ENCODE measurements around the gene PCDH15.
A peak's percentile ranks its signal among the peaks of the same experiment; 100 is the strongest.

The PCDH15 gene

DNA sequence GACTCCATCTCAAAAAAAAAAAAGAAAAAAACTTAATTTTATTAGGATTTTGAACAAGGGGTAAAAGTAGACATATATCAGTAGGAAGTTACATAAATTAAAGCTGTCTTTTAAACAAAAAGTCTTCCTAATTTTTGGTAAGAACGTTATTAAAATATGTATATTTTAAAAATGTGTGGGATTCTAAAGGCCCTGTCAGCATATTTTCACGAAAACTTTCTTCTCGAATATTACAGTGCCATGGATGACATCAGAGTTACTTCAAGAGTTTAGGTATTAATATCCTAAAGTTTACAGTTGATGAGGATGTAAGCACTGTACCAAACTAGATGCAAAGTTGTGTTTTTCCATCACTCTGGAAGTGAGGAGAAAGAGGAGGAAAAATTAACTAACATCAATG lies 820.8 kb downstream of the PCDH15 start:
- DNase-seq (ENCODE audit: low read depth, low spot score), result no peak
- Histone ChIP-seq H3K9me3 (ENCODE audit: insufficient read depth, low read length) (peaks cover 11% of the 10 kb centered on the region; the same call in 1 of the 2 replicates), H3K27me3 (ENCODE audit: insufficient read depth, insufficient read length) (no peaks in the 10 kb centered on the region), H3K36me3 (ENCODE audit: insufficient read depth, insufficient read length, low read length) (no peaks in the 10 kb centered on the region), H3K9ac (ENCODE audit: insufficient read length, low read depth) (no peak overlapping the region), H3K4me1 (ENCODE audit: insufficient read depth, insufficient read length) (no peaks in the 10 kb centered on the region), H3K4me3 (ENCODE audit: insufficient read length, low read depth) (no peak overlapping the region)
- TF ChIP-seq YY1 (IDR thresholded peaks at IDR 0.05; ENCODE audit: insufficient read depth, insufficient read length) (no peak), ZNF274 (IDR thresholded peaks at IDR 0.05; ENCODE audit: low read depth, low read length) (no peak)

DNA sequence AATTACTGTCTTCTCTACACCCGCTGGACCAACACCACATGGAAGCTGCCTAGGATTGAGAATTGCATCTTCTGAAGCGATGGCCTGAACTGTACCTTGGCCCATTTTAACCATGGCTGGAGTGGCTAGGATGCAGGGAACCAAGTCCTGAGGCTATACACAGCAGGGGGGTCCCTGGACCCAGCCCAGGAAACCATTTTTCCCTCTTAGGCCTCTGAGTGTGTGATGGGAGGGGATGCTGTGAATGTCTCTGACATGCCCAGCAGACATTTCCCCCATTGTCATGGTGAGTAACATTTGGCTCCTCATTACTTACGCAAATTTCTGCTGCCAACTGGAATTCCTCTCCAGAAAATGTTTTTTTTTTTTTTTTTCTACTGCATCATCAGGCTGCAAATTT lies 822.7 kb downstream of the PCDH15 start:
- H3K9me3 ChIP-seq (ENCODE audit: insufficient read depth, low read length), result peaks cover 11% of the 10 kb centered on the region; the same call in 1 of the 2 replicates
- H3K27me3 ChIP-seq (ENCODE audit: insufficient read depth, insufficient read length), result no peaks in the 10 kb centered on the region
- H3K4me3 ChIP-seq (ENCODE audit: insufficient read length, low read depth), result no peak overlapping the region
- no peak overlapping the region for H3K9ac ChIP-seq (ENCODE audit: insufficient read length, low read depth)
- TF ChIP-seq ZNF274 (IDR thresholded peaks at IDR 0.05; ENCODE audit: low read depth, low read length) (no peak), YY1 (IDR thresholded peaks at IDR 0.05; ENCODE audit: insufficient read depth, insufficient read length) (no peak), SUZ12 (IDR thresholded peaks at IDR 0.05; ENCODE audit: extremely low read depth, insufficient read depth, insufficient read length) (no peak)
- H3K36me3 ChIP-seq (ENCODE audit: insufficient read depth, insufficient read length, low read length), result no peaks in the 10 kb centered on the region
- DNase-seq (ENCODE audit: low read depth, low spot score), result peak; percentile 51
- H3K4me1 ChIP-seq (ENCODE audit: insufficient read depth, insufficient read length), result no peaks in the 10 kb centered on the region

DNA sequence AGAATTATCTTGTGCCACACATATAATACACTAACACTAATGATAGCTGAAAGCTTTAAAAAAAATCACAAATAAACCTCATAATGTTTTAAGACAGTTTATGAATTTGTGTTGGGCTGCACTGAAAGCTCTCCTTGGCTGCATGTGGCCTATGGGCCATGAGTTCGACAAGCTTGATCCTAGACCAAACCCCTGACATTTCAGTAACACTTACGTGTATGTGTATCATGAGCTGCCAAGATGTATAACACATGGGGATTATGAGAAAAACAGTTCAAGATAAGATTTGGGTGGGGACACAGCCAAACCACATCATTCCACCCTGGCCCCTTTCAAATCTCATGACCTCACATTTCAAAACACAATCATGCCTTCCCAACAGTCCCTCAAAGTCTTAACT lies 823.8 kb downstream of the PCDH15 start:
- Histone ChIP-seq H3K27me3 (ENCODE audit: insufficient read depth, insufficient read length) (no peaks in the 10 kb centered on the region), H3K4me3 (ENCODE audit: insufficient read length, low read depth) (no peak overlapping the region), H3K4me1 (ENCODE audit: insufficient read depth, insufficient read length) (no peaks in the 10 kb centered on the region), H3K36me3 (ENCODE audit: insufficient read depth, insufficient read length, low read length) (no peaks in the 10 kb centered on the region), H3K9ac (ENCODE audit: insufficient read length, low read depth) (no peak overlapping the region), H3K9me3 (ENCODE audit: insufficient read depth, low read length) (peaks cover 11% of the 10 kb centered on the region; the same call in 1 of the 2 replicates)
- TF ChIP-seq SUZ12 (IDR thresholded peaks at IDR 0.05; ENCODE audit: extremely low read depth, insufficient read depth, insufficient read length) (no peak), ZNF274 (IDR thresholded peaks at IDR 0.05; ENCODE audit: low read depth, low read length) (no peak), YY1 (IDR thresholded peaks at IDR 0.05; ENCODE audit: insufficient read depth, insufficient read length) (no peak)
- no peak for DNase-seq (ENCODE audit: low read depth, low spot score)

DNA sequence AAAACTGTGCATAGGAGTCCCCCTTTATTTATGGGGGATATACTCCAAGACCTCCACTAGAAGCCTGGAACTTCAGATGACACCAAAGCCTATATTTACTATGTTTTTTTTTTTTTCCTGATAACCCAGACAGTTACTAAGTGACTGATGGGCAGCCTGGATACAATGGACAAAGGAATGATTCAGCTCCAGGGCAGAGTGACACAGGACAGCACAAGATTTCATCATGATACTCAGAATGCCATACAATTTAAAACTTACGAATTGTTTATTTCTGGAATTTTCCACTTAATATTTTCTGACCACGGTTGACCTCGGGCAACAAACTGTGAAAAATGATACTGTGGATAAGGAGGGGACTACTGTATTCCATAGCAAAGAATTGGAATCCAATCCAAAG lies 843.6 kb downstream of the PCDH15 start:
- Histone ChIP-seq H3K4me1 (ENCODE audit: insufficient read depth, insufficient read length) (no peaks in the 10 kb centered on the region), H3K4me3 (ENCODE audit: insufficient read length, low read depth) (no peak overlapping the region), H3K27me3 (ENCODE audit: insufficient read depth, insufficient read length) (no peaks in the 10 kb centered on the region), H3K9me3 (ENCODE audit: insufficient read depth, low read length) (peaks cover 4% of the 10 kb centered on the region; the same call in 1 of the 2 replicates), H3K9ac (ENCODE audit: insufficient read length, low read depth) (no peak overlapping the region), H3K36me3 (ENCODE audit: insufficient read depth, insufficient read length, low read length) (no peaks in the 10 kb centered on the region)
- no peak for DNase-seq (ENCODE audit: low read depth, low spot score)
- TF ChIP-seq YY1 (IDR thresholded peaks at IDR 0.05; ENCODE audit: insufficient read depth, insufficient read length), result no peak
- no peak for TF ChIP-seq SUZ12 (IDR thresholded peaks at IDR 0.05; ENCODE audit: extremely low read depth, insufficient read depth, insufficient read length)
- no peak for TF ChIP-seq ZNF274 (IDR thresholded peaks at IDR 0.05; ENCODE audit: low read depth, low read length)

DNA sequence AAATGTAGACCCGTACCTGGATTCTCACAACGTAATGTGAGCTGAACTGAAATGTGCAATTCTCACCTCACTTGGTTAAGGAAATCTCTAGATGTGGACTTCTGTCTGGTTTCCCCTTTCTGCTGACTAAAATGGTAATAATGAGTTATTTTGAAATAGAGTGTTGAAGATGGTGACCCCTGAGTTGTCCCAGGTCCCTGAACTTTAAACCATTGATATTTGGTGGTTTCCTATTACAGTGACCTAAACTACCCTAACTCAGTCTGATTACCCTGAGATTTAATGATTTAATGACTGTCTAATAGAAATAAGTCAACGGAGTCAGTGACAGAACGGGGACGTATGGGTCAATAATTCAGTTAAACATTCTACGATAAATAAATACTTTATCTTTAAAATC lies 845.9 kb downstream of the PCDH15 start:
- Histone ChIP-seq H3K27me3 (ENCODE audit: insufficient read depth, insufficient read length) (no peaks in the 10 kb centered on the region), H3K4me3 (ENCODE audit: insufficient read length, low read depth) (no peak overlapping the region), H3K4me1 (ENCODE audit: insufficient read depth, insufficient read length) (no peaks in the 10 kb centered on the region), H3K9ac (ENCODE audit: insufficient read length, low read depth) (no peak overlapping the region), H3K36me3 (ENCODE audit: insufficient read depth, insufficient read length, low read length) (no peaks in the 10 kb centered on the region), H3K9me3 (ENCODE audit: insufficient read depth, low read length) (peaks cover 13% of the 10 kb centered on the region; the same call in 1 of the 2 replicates)
- no peak for DNase-seq (ENCODE audit: low read depth, low spot score)
- TF ChIP-seq ZNF274 (IDR thresholded peaks at IDR 0.05; ENCODE audit: low read depth, low read length) (no peak), SUZ12 (IDR thresholded peaks at IDR 0.05; ENCODE audit: extremely low read depth, insufficient read depth, insufficient read length) (no peak), YY1 (IDR thresholded peaks at IDR 0.05; ENCODE audit: insufficient read depth, insufficient read length) (no peak)

DNA sequence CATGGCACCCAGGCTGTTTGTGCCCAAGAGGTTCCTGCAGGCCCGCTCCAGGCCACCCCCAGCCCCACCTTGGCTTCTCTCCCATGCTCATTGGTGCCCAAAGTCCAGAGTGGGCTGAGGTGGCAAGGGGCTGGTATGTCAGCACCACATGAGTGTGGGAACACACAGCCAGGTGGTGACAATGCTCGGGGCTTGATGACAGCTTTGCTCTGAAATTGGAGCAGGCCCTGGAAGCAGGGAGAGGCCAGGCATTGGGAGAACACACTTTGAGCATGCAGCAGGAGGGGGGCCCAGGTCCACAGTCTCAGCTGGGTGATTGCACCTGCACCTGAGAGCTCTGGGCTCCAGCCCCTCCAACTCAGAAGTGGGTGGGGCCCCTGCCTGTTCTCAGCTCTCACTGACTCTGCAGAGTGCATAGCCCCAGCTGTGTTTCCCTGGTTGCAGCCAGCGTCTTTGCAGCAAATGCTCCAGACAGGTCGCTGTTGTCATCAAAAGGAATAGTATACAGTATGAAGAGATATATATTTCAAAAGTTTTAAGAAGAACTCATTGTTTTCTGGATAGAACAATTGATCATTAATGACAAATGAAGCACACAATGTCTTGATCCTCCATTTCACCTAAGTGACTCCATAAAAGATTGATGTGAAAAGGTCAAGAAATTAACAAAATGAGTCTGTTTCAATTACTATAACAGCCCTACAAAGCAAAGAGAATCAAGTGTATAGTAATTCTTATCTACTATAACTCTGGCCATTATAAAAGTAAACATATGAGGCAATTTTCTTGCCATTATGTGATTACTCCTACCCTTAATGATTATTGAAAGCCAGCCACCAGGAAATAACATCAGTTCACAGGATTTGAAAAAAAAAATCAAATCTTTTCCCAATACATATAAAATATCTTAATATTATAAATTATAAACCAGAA lies 848.1 kb downstream of the PCDH15 start:
- Histone ChIP-seq H3K4me3 (ENCODE audit: insufficient read length, low read depth) (no peak overlapping the region), H3K9ac (ENCODE audit: insufficient read length, low read depth) (no peak overlapping the region), H3K9me3 (ENCODE audit: insufficient read depth, low read length) (peaks cover 13% of the 10 kb centered on the region; the same call in 1 of the 2 replicates), H3K4me1 (ENCODE audit: insufficient read depth, insufficient read length) (no peaks in the 10 kb centered on the region), H3K36me3 (ENCODE audit: insufficient read depth, insufficient read length, low read length) (no peaks in the 10 kb centered on the region), H3K27me3 (ENCODE audit: insufficient read depth, insufficient read length) (no peaks in the 10 kb centered on the region)
- DNase-seq (ENCODE audit: low read depth, low spot score), result no peak
- TF ChIP-seq YY1 (IDR thresholded peaks at IDR 0.05; ENCODE audit: insufficient read depth, insufficient read length) (no peak), ZNF274 (IDR thresholded peaks at IDR 0.05; ENCODE audit: low read depth, low read length) (no peak), SUZ12 (IDR thresholded peaks at IDR 0.05; ENCODE audit: extremely low read depth, insufficient read depth, insufficient read length) (no peak)

DNA sequence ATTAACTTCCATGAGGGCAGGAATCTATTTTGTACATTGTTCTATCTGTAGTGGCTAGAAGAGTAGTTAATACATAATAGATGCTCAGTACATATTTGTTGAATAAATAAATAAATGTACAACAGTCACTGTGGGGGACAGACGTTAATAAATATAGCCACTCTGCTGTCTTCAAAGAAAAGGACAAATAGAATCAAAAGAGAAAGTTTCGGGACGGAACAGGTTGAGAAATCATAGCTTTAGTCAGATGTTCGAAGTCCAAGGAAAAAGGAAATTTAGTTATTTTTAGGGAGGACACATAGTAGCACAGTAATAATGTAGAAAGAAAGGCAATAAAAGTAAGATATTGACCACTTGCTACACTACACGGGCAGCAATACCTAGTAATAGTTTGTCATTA lies 861.4 kb downstream of the PCDH15 start:
- Histone ChIP-seq H3K27me3 (ENCODE audit: insufficient read depth, insufficient read length) (no peaks in the 10 kb centered on the region), H3K9ac (ENCODE audit: insufficient read length, low read depth) (no peak overlapping the region), H3K36me3 (ENCODE audit: insufficient read depth, insufficient read length, low read length) (no peaks in the 10 kb centered on the region), H3K4me1 (ENCODE audit: insufficient read depth, insufficient read length) (no peaks in the 10 kb centered on the region), H3K9me3 (ENCODE audit: insufficient read depth, low read length) (no peaks in the 10 kb centered on the region), H3K4me3 (ENCODE audit: insufficient read length, low read depth) (no peak overlapping the region)
- DNase-seq (ENCODE audit: low read depth, low spot score), result no peak
- no peak for TF ChIP-seq ZNF274 (IDR thresholded peaks at IDR 0.05; ENCODE audit: low read depth, low read length)
- no peak for TF ChIP-seq YY1 (IDR thresholded peaks at IDR 0.05; ENCODE audit: insufficient read depth, insufficient read length)
- TF ChIP-seq SUZ12 (IDR thresholded peaks at IDR 0.05; ENCODE audit: extremely low read depth, insufficient read depth, insufficient read length), result no peak

All from NT2/D1 (cell line).